SKM-1 treated with dmso at 0.1 percent for 144 hours (cell line): ENCODE results near the gene DUXA.

Experiments
- DNase-seq: peaks from one replicate; lab custom pipeline; 2025; ENCODE audit not compliant: unreplicated experiment; lab: John Stamatoyannopoulos, UW

Gene DUXA

GRCh38 chr19:57105976-57106721 lies 61.1 kb downstream of the DUXA start:
- DNase-seq: no peak
